Fibroblast of lung (primary cell): Measurements from ENCODE around the gene SLC4A2.

Source experiments
- CTCF ChIP-seq, 2 donors: IDR thresholded peaks in 1 of 2; conservative IDR thresholded peaks in 1 of 2; 1 replicate in 1 of 2; 2 replicates in 1 of 2; pipeline ENCODE4 v1.5.1; 2011 to 2012; ENCODE audit warnings: low read length in 2 of 2, control low read depth in 1 of 2, inconsistent platforms in 1 of 2, low read depth in 1 of 2, mild to moderate bottlenecking in 1 of 2
- EZH2 ChIP-seq: IDR thresholded peaks from 2 replicates; pipeline ENCODE4 v1.5.1; 2012; ENCODE audit warnings: low read length, control low read depth, mild to moderate bottlenecking; ENCODE audit errors: missing control alignments

- no peak for TF ChIP-seq CTCF (conservative IDR thresholded peaks at IDR 0.05 in 1 of 2, IDR thresholded peaks at IDR 0.05 in 1 of 2; ENCODE audit: low read depth in 1 of 2, low read length in 2 of 2)
- no peak for TF ChIP-seq EZH2
These were observed 19.0 kb downstream of the SLC4A2 start for GRCh38 chr7:151078233-151079040.
